ENCODE measurements around the gene EBF3. TPM values are rescaled to one million over a fixed set of nuclear protein-coding genes. Genes with fewer than 3 reads are reported as not detected.

Gene EBF3
- total and polyA plus RNA-seq, 9 of the 15 experiments (the other 6 are each of a cell fraction or from before 2014, with no cell fraction given): not detected

- H2AFZ ChIP-seq (ENCODE audit: low read depth, low read length): no peak overlapping the region
- no peaks in the 10 kb centered on the region for H3K9me3 ChIP-seq (replicated peaks; ENCODE audit: control insufficient read depth, insufficient read depth, low read depth, low read length)
- H3K4me2 ChIP-seq (ENCODE audit: insufficient read depth, low read length): no peak overlapping the region
- H3K4me3 ChIP-seq: no peak overlapping the region
- no peaks in the 10 kb centered on the region for H3K36me3 ChIP-seq (ENCODE audit: control insufficient read depth, insufficient read depth, low read length)
- H3K79me2 ChIP-seq (ENCODE audit: control insufficient read depth, insufficient read depth, low read length): no peaks in the 10 kb centered on the region
- in situ Hi-C loops (cut with MboI) (no loop called here), intact Hi-C loops (cut with micrococcal nuclease) (no loop called here)
- FAIRE-seq (no peak), ATAC-seq (no peak), DNase-seq (ENCODE audit: extremely low read depth in 1 of 4, low spot score in 3 of 4) (no peak)
- ChIA-PET CTCF (ENCODE audit: low intra/inter-chr PET ratio) (no interaction called here), POLR2A (no interaction called here)
- no TSS peak for BruUV-seq (replicated peaks)
- H3K27ac ChIP-seq (ENCODE audit: extremely low read depth, low read depth, low read length): no peak overlapping the region
- no peak overlapping the region for H3K9ac ChIP-seq (ENCODE audit: insufficient read depth in 1 of 2, low read depth in 2 of 2, low read length in 2 of 2)
- no peaks in the 10 kb centered on the region for H3K9me1 ChIP-seq (ENCODE audit: control insufficient read depth, insufficient read depth, low read length)
- no peaks in the 10 kb centered on the region for H3K4me1 ChIP-seq (replicated peaks in 1 of 2; ENCODE audit: control insufficient read depth in 2 of 2, insufficient read depth in 2 of 2, low read length in 2 of 2)
- no peak for TF ChIP-seq MCM7 (IDR thresholded peaks at IDR 0.05)
- TF ChIP-seq MXI1 (IDR thresholded peaks at IDR 0.05; ENCODE audit: low read depth, low read length): no peak
- no peak for TF ChIP-seq ELF2 (CRISPR knock-in tag; IDR thresholded peaks at IDR 0.05)
- no peak for TF ChIP-seq MTA3 (IDR thresholded peaks at IDR 0.05; ENCODE audit: borderline replicate concordance)
- TF ChIP-seq PYGO2 (tag; IDR thresholded peaks at IDR 0.05): no peak
- TF ChIP-seq POLR2A (conservative IDR thresholded peaks at IDR 0.05): no peak
- TF ChIP-seq TRIM28 (IDR thresholded peaks at IDR 0.05): no peak
- no peak for TF ChIP-seq ZNF699 (CRISPR knock-in tag; IDR thresholded peaks at IDR 0.05; ENCODE audit: insufficient replicate concordance)
- TF ChIP-seq MAFK (IDR thresholded peaks at IDR 0.05; ENCODE audit: low read length): no peak
- no peak for TF ChIP-seq POLR2H (tag; IDR thresholded peaks at IDR 0.05; ENCODE audit: low read depth)
- TF ChIP-seq ZNF639 (CRISPR knock-in tag; conservative IDR thresholded peaks at IDR 0.05 in 1 of 2, IDR thresholded peaks at IDR 0.05 in 1 of 2): no peak
- TF ChIP-seq PTRF (tag; IDR thresholded peaks at IDR 0.05): no peak
- TF ChIP-seq THAP7 (CRISPR knock-in tag; IDR thresholded peaks at IDR 0.05): no peak
- H4K20me1 ChIP-seq (replicated peaks; ENCODE audit: control insufficient read depth, insufficient read depth, low read length): no peaks in the 10 kb centered on the region
- 0% methylated on average over 9 of the region's 10 CpGs for WGBS (ENCODE audit: insufficient coverage, low coverage, missing lambda C conversion rate)
- H3K27me3 ChIP-seq (ENCODE audit: control insufficient read depth in 2 of 2, insufficient read depth in 2 of 2, low read length in 2 of 2): peaks cover 3 to 44% of the 10 kb centered on the region in 2 experiments; a peak in 3 of 5 replicates
Measured at GRCh38 chr10:129854158-129854557, 109.9 kb downstream of the EBF3 start.
